Vagina (tissue), 2 donors: Measurements from ENCODE around the gene FMOD.

Experiments
- POLR2A ChIP-seq, 2 donors: fragments of 450-650 bp; IDR thresholded peaks; one replicate each; pipeline ENCODE4 v1.6.1; 2017; ENCODE audit warnings: antibody characterized with exemption in 2 of 2, mild to moderate bottlenecking in 2 of 2, moderate library complexity in 2 of 2
- TF ChIP-seq, protein P1 (sequence below), 3 experiments: fragments of 450-650 bp in 2 of 3; fragments of 200-600 bp in 1 of 3; sonication (generic) in 1 of 3; IDR thresholded peaks; one replicate each; pipeline ENCODE4 v1.5.1; 2017 to 2019; ENCODE audit warnings: antibody characterized with exemption in 3 of 3, mild to moderate bottlenecking in 2 of 3, moderate library complexity in 2 of 3

DNA sequence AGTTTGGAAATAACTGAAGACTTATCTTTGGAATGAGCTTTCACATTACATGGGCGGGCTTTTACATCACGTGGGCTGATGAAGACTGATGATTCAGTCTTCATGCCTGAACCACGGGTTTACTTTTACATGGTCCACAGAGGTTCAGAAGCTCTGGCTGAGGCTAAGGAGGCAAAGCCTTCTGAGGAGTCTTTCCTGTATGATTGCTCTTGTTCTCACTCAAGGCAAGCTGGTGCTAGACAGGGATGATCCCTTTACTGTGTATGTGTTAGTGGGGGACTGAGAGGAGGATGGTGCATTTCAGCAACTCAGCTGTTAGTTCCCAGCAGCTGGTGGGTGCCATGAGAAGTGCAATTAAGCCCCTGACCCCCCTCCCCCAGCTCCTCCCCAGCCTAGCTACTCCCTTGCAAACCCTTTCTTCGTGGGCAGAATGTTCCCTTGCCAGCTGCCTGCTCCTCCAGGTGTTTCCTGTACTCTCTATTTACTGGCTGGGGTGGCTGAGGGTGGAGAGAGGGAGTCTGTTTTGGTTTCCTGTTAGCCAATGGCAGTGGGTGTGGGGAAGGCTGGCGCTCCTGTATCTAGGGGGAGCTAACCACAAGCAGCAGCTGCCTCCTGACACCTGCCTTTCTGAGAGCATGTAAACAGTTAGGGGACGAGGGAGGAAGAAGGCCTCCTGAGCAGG is 30.2 kb downstream of the FMOD start:
- TF ChIP-seq POLR2A (IDR thresholded peaks at IDR 0.05) = no peak
- TF ChIP-seq, protein P1, sequence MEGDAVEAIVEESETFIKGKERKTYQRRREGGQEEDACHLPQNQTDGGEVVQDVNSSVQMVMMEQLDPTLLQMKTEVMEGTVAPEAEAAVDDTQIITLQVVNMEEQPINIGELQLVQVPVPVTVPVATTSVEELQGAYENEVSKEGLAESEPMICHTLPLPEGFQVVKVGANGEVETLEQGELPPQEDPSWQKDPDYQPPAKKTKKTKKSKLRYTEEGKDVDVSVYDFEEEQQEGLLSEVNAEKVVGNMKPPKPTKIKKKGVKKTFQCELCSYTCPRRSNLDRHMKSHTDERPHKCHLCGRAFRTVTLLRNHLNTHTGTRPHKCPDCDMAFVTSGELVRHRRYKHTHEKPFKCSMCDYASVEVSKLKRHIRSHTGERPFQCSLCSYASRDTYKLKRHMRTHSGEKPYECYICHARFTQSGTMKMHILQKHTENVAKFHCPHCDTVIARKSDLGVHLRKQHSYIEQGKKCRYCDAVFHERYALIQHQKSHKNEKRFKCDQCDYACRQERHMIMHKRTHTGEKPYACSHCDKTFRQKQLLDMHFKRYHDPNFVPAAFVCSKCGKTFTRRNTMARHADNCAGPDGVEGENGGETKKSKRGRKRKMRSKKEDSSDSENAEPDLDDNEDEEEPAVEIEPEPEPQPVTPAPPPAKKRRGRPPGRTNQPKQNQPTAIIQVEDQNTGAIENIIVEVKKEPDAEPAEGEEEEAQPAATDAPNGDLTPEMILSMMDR (IDR thresholded peaks at IDR 0.05) = no peak
